ENCODE measurements around the gene CHID1. TPM values are rescaled to one million over a fixed set of nuclear protein-coding genes. Genes with fewer than 3 reads are reported as not detected.

The CHID1 gene
- total and polyA plus RNA-seq, 2 of the 4 experiments (the other 2 are of a cell fraction): 34.2 to 121 TPM

DNA sequence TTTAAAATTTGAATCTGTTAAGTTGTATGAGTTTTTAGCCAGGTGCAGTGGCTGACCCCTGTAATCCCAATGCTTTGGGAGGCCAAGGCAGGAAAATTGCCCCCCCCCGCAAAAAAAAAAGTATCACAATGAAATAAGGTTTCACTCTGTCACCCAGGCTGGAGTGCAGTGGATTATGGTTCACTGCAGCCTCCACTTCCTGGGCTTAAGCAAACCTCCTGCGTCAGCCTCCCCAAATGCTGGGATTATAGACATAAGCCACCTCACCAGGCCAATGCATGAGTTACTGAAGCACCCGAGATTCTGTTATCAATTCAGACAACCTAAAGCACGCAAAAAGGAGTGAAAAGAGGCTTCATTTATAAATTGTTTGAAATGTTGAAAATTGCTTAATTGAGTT, 2.4 kb upstream of the CHID1 start:
- H2AFZ ChIP-seq (replicated peaks; ENCODE audit: low read length, poor library complexity): no peak overlapping the region
- H3K4me3 ChIP-seq (ENCODE audit: insufficient read depth, low read depth, low read length): no peak overlapping the region
- H2AK5ac ChIP-seq (ENCODE audit: low read depth, low read length): no peak overlapping the region
- TF ChIP-seq CHD1 (IDR thresholded peaks at IDR 0.05; ENCODE audit: low read depth, low read length) (no peak), MAZ (IDR thresholded peaks at IDR 0.05; ENCODE audit: borderline replicate concordance, low read depth, low read length) (no peak), USF2 (IDR thresholded peaks at IDR 0.05; ENCODE audit: low read depth, low read length) (no peak), BHLHE40 (IDR thresholded peaks at IDR 0.05; ENCODE audit: low read depth, low read length) (no peak), CEBPB (IDR thresholded peaks at IDR 0.05; ENCODE audit: low read depth, low read length) (no peak), FOS (IDR thresholded peaks at IDR 0.05; ENCODE audit: low read depth, low read length) (no peak), RAD21 (IDR thresholded peaks at IDR 0.05; ENCODE audit: low read length) (no peak), MXI1 (IDR thresholded peaks at IDR 0.05; ENCODE audit: borderline replicate concordance, low read depth, low read length) (no peak), NFE2L2 (IDR thresholded peaks at IDR 0.05; ENCODE audit: low read depth, low read length) (no peak), POLR2A (IDR thresholded peaks at IDR 0.05; ENCODE audit: low read depth, low read length) (no peak), RCOR1 (IDR thresholded peaks at IDR 0.05; ENCODE audit: insufficient replicate concordance, low read length) (no peak), RFX5 (IDR thresholded peaks at IDR 0.05; ENCODE audit: low read depth, low read length) (no peak), SMC3 (IDR thresholded peaks at IDR 0.05; ENCODE audit: low read depth, low read length) (no peak), MAFK (IDR thresholded peaks at IDR 0.05; ENCODE audit: low read depth, low read length) (no peak)
- TF ChIP-seq, protein P1, sequence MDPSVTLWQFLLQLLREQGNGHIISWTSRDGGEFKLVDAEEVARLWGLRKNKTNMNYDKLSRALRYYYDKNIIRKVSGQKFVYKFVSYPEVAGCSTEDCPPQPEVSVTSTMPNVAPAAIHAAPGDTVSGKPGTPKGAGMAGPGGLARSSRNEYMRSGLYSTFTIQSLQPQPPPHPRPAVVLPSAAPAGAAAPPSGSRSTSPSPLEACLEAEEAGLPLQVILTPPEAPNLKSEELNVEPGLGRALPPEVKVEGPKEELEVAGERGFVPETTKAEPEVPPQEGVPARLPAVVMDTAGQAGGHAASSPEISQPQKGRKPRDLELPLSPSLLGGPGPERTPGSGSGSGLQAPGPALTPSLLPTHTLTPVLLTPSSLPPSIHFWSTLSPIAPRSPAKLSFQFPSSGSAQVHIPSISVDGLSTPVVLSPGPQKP (IDR thresholded peaks at IDR 0.05; ENCODE audit: borderline replicate concordance, low read depth, low read length): no peak
- TF ChIP-seq, protein P2, sequence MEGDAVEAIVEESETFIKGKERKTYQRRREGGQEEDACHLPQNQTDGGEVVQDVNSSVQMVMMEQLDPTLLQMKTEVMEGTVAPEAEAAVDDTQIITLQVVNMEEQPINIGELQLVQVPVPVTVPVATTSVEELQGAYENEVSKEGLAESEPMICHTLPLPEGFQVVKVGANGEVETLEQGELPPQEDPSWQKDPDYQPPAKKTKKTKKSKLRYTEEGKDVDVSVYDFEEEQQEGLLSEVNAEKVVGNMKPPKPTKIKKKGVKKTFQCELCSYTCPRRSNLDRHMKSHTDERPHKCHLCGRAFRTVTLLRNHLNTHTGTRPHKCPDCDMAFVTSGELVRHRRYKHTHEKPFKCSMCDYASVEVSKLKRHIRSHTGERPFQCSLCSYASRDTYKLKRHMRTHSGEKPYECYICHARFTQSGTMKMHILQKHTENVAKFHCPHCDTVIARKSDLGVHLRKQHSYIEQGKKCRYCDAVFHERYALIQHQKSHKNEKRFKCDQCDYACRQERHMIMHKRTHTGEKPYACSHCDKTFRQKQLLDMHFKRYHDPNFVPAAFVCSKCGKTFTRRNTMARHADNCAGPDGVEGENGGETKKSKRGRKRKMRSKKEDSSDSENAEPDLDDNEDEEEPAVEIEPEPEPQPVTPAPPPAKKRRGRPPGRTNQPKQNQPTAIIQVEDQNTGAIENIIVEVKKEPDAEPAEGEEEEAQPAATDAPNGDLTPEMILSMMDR (conservative IDR thresholded peaks at IDR 0.05; ENCODE audit: low read depth, low read length): no peak
- H3K4me2 ChIP-seq (ENCODE audit: low read depth, low read length): no peak overlapping the region
- no peak overlapping the region for H3K23ac ChIP-seq (ENCODE audit: low read depth, low read length)
- H4K91ac ChIP-seq (ENCODE audit: insufficient read depth, low read depth, low read length): no peak overlapping the region
- ATAC-seq (ENCODE audit: low read depth) (no peak), DNase-seq (no peak)
- CTCF ChIA-PET: no interaction called here
- H4K5ac ChIP-seq (ENCODE audit: low read depth, low read length): no peak overlapping the region
- in situ Hi-C loops (cut with MboI; ENCODE audit: low sequenced_read_pairs) (no loop called here), intact Hi-C loops (cut with micrococcal nuclease) (no loop called here), dilution Hi-C loops (cut with HindIII; ENCODE audit: low sequenced_read_pairs, unreplicated experiment) (no loop called here)
- H3K9me1 ChIP-seq (ENCODE audit: insufficient read depth, low read length): 0 out of 2 replicates have a peak, but pooled peaks cover 8% of the 10 kb centered on the region
- H3K4me1 ChIP-seq (ENCODE audit: control insufficient read depth, insufficient read depth, low read length): peaks cover 7% of the 10 kb centered on the region; the same call in 1 of the 2 replicates
- POLR2A ChIA-PET (ENCODE audit: unreplicated experiment): no interaction called here
- H3K79me1 ChIP-seq (ENCODE audit: low read depth in 1 of 2, low read length in 2 of 2): peaks cover 4 to 33% of the 10 kb centered on the region in 2 experiments
- H2BK120ac ChIP-seq (ENCODE audit: low read depth, low read length): no peak overlapping the region
- no peak overlapping the region for H3K4ac ChIP-seq (ENCODE audit: low read depth, low read length)
- no peak overlapping the region for H4K8ac ChIP-seq (ENCODE audit: low read depth in 2 of 2, low read length in 2 of 2)
- no peak overlapping the region for H2BK5ac ChIP-seq (ENCODE audit: low read depth, low read length, poor library complexity, severe bottlenecking)
- H2BK20ac ChIP-seq (ENCODE audit: low read depth, low read length): no peak overlapping the region
- H3K14ac ChIP-seq (replicated peaks; ENCODE audit: low read depth, low read length): no peak overlapping the region
- no peak overlapping the region for H3K9ac ChIP-seq (ENCODE audit: low read depth, low read length)
- H3K9me3 ChIP-seq (ENCODE audit: control insufficient read depth, insufficient read depth, low read length): no peaks in the 10 kb centered on the region
- H3K56ac ChIP-seq (ENCODE audit: extremely low read depth, insufficient read depth, low read length): no peak overlapping the region
- no peaks in the 10 kb centered on the region; the same call in 1 of the 2 replicates for H3K36me3 ChIP-seq (ENCODE audit: control insufficient read depth, insufficient read depth, low read length)
- H2BK15ac ChIP-seq (ENCODE audit: low read depth, low read length): no peak overlapping the region
- BruUV-seq (replicated peaks): no TSS peak
- WGBS, 2 experiments (ENCODE audit: extremely low coverage in 2 of 2, insufficient read length in 1 of 2): no CpG with 5 or more reads among the region's 4 CpGs
- no peaks in the 10 kb centered on the region for H3K27me3 ChIP-seq (ENCODE audit: control insufficient read depth, insufficient read depth, low read length)
- no peak overlapping the region for H2AK9ac ChIP-seq (replicated peaks; ENCODE audit: low read depth, low read length, poor library complexity)
- H3K27ac ChIP-seq (ENCODE audit: insufficient read depth, low read length): no peak overlapping the region
- no peaks in the 10 kb centered on the region; the same call in none of the 2 replicates for H4K20me1 ChIP-seq (ENCODE audit: insufficient read depth, low read length)
- no peak overlapping the region for H3K18ac ChIP-seq (ENCODE audit: low read depth, low read length)
